ENCODE measurements around the gene TRIM9. TPM values are rescaled to one million over a fixed set of nuclear protein-coding genes. Genes with fewer than 3 reads are reported as not detected.

TRIM9 gene
- total and polyA plus RNA-seq, 4 donors: 0.08 to 1.3 (median 0.50) TPM

- WGBS, 2 donors: 75 to 78% methylated on average over 11 of the region's 11 CpGs
- Histone ChIP-seq H3K27ac (ENCODE audit: low read depth in 1 of 2, low read length in 1 of 2) (no peak overlapping the region), H3K27me3 (ENCODE audit: control insufficient read depth in 3 of 3, insufficient read depth in 3 of 3, low read length in 2 of 3) (no peaks in the 10 kb centered on the region), H3K4me1 (ENCODE audit: control insufficient read depth in 5 of 5, insufficient read depth in 5 of 5, low read length in 5 of 5) (peaks cover 0 to 17% (median 3%) of the 10 kb centered on the region in 5 donors), H3K9ac (ENCODE audit: insufficient read depth in 1 of 2, low read length in 2 of 2) (no peak overlapping the region), H3K4me3 (no peak overlapping the region), H3K36me3 (ENCODE audit: control insufficient read depth in 4 of 4, insufficient read depth in 4 of 4, low read length in 4 of 4) (no peaks in the 10 kb centered on the region), H3K9me3 (ENCODE audit: control insufficient read depth in 4 of 4, insufficient read depth in 3 of 4, low read length in 3 of 4) (peaks cover 0 to 6% (median 0%) of the 10 kb centered on the region in 4 donors)
- DNase-seq (peak in 1 of 3 donors; percentile 25), ATAC-seq (ENCODE audit: insufficient read depth, low FRiP score) (no peak)
- no peak for TF ChIP-seq CTCF (IDR thresholded peaks at IDR 0.05; ENCODE audit: control extremely low read depth, extremely low read depth)
These were observed 74.7 kb downstream of the TRIM9 start for GRCh38 chr14:51020024-51020710.

- H3K9me3 ChIP-seq (ENCODE audit: control insufficient read depth in 4 of 4, insufficient read depth in 3 of 4, low read length in 3 of 4): peaks cover 0 to 6% (median 0%) of the 10 kb centered on the region in 4 donors
- DNase-seq: no peak
- 73 to 76% methylated on average over 1 of the region's 1 CpG for WGBS, 2 donors
- TF ChIP-seq CTCF (IDR thresholded peaks at IDR 0.05; ENCODE audit: control extremely low read depth, extremely low read depth): no peak
- H3K9ac ChIP-seq (ENCODE audit: insufficient read depth in 1 of 2, low read length in 2 of 2): no peak overlapping the region
- no peak overlapping the region for H3K27ac ChIP-seq (ENCODE audit: low read depth in 1 of 2, low read length in 1 of 2)
- no peak for ATAC-seq (ENCODE audit: insufficient read depth, low FRiP score)
- no peaks in the 10 kb centered on the region for H3K36me3 ChIP-seq (ENCODE audit: control insufficient read depth in 4 of 4, insufficient read depth in 4 of 4, low read length in 4 of 4)
- no peaks in the 10 kb centered on the region for H3K27me3 ChIP-seq (ENCODE audit: control insufficient read depth in 3 of 3, insufficient read depth in 3 of 3, low read length in 2 of 3)
- H3K4me1 ChIP-seq (ENCODE audit: control insufficient read depth in 5 of 5, insufficient read depth in 5 of 5, low read length in 5 of 5): peaks cover 0 to 14% (median 4%) of the 10 kb centered on the region in 5 donors
- H3K4me3 ChIP-seq: no peak overlapping the region
These were observed 75.8 kb downstream of the TRIM9 start for GRCh38 chr14:51019089-51019488.

- TF ChIP-seq CTCF (IDR thresholded peaks at IDR 0.05; ENCODE audit: control extremely low read depth, extremely low read depth): no peak
- no peak overlapping the region for H3K9ac ChIP-seq (ENCODE audit: insufficient read depth in 1 of 2, low read length in 2 of 2)
- ATAC-seq (ENCODE audit: insufficient read depth, low FRiP score) (no peak), DNase-seq (no peak)
- H3K4me3 ChIP-seq: no peak overlapping the region
- peaks cover 0 to 10% (median 4%) of the 10 kb centered on the region in 5 donors for H3K4me1 ChIP-seq (ENCODE audit: control insufficient read depth in 5 of 5, insufficient read depth in 5 of 5, low read length in 5 of 5)
- no peaks in the 10 kb centered on the region for H3K36me3 ChIP-seq (ENCODE audit: control insufficient read depth in 4 of 4, insufficient read depth in 4 of 4, low read length in 4 of 4)
- H3K9me3 ChIP-seq (ENCODE audit: control insufficient read depth in 4 of 4, insufficient read depth in 3 of 4, low read length in 3 of 4): peaks cover 0 to 6% (median 0%) of the 10 kb centered on the region in 4 donors
- 66 to 76% methylated on average over 4 of the region's 4 CpGs for WGBS, 2 donors
- no peaks in the 10 kb centered on the region for H3K27me3 ChIP-seq (ENCODE audit: control insufficient read depth in 3 of 3, insufficient read depth in 3 of 3, low read length in 2 of 3)
- H3K27ac ChIP-seq (ENCODE audit: low read depth in 1 of 2, low read length in 1 of 2): no peak overlapping the region
These were observed 76.4 kb downstream of the TRIM9 start for GRCh38 chr14:51018521-51018920.
